ENCODE measurements around the gene CCL11.

The CCL11 gene

GRCh38 chr17:34299027-34299426 is 13.5 kb downstream of the CCL11 start:
- Histone ChIP-seq H3K27ac (ENCODE audit: insufficient read depth in 1 of 2, low read depth in 1 of 2, low read length in 2 of 2, poor library complexity in 1 of 2, severe bottlenecking in 2 of 2) (no peak overlapping the region), H3K27me3 (replicated peaks in 2 of 5; ENCODE audit: control insufficient read depth in 4 of 5, insufficient read depth in 5 of 5, low read length in 4 of 5) (peaks cover 0 to 3% (median 0%) of the 10 kb centered on the region in 5 experiments), H3K4me1 (ENCODE audit: control extremely low read depth in 1 of 4, control insufficient read depth in 4 of 4, insufficient read depth in 4 of 4, low read length in 3 of 4) (no peaks in the 10 kb centered on the region), H3K9me3 (ENCODE audit: control extremely low read depth in 1 of 5, control insufficient read depth in 4 of 5, insufficient read depth in 2 of 5, low read depth in 1 of 5, low read length in 4 of 5) (no peaks in the 10 kb centered on the region), H3K36me3 (ENCODE audit: control insufficient read depth in 4 of 4, insufficient read depth in 4 of 4, low read length in 3 of 4) (no peaks in the 10 kb centered on the region), H3K4me3 (ENCODE audit: control insufficient read depth in 1 of 7, extremely low read depth in 1 of 7, insufficient read depth in 4 of 7, low read depth in 2 of 7, low read length in 6 of 7) (no peak overlapping the region)
- CTCF ChIA-PET, result no interaction called here
- 91% methylated on average over 2 of the region's 2 CpGs for WGBS (ENCODE audit: insufficient coverage)
- no peak for DNase-seq
- POLR2A ChIA-PET, result no interaction called here

- no peaks in the 10 kb centered on the region for H3K4me1 ChIP-seq (ENCODE audit: control extremely low read depth in 1 of 4, control insufficient read depth in 4 of 4, insufficient read depth in 4 of 4, low read length in 3 of 4)
- DNase-seq, result no peak
- 92% methylated on average over 2 of the region's 3 CpGs for WGBS (ENCODE audit: insufficient coverage)
- H3K9me3 ChIP-seq (ENCODE audit: control extremely low read depth in 1 of 5, control insufficient read depth in 4 of 5, insufficient read depth in 2 of 5, low read depth in 1 of 5, low read length in 4 of 5), result no peaks in the 10 kb centered on the region
- H3K27me3 ChIP-seq (replicated peaks in 2 of 5; ENCODE audit: control insufficient read depth in 4 of 5, insufficient read depth in 5 of 5, low read length in 4 of 5), result peaks cover 0 to 3% (median 0%) of the 10 kb centered on the region in 5 experiments
- H3K4me3 ChIP-seq (ENCODE audit: control insufficient read depth in 1 of 7, extremely low read depth in 1 of 7, insufficient read depth in 4 of 7, low read depth in 2 of 7, low read length in 6 of 7), result no peak overlapping the region
- no peaks in the 10 kb centered on the region for H3K36me3 ChIP-seq (ENCODE audit: control insufficient read depth in 4 of 4, insufficient read depth in 4 of 4, low read length in 3 of 4)
- ChIA-PET CTCF (interaction anchor here (0.9 to 1.1 kb wide), 2 partner anchors 14 to 23 kb away, joined by 3 to 4 read pairs; no protein-coding TSS in a partner anchor), POLR2A (no interaction called here)
- no peak overlapping the region for H3K27ac ChIP-seq (ENCODE audit: insufficient read depth in 1 of 2, low read depth in 1 of 2, low read length in 2 of 2, poor library complexity in 1 of 2, severe bottlenecking in 2 of 2)
Observed at GRCh38 chr17:34299956-34300577, 14.5 kb downstream of the CCL11 start.

- ChIA-PET POLR2A (no interaction called here), CTCF (interaction anchor here (1.1 to 1.8 kb wide), 3 partner anchors 15 to 97 kb away, joined by 3 to 6 read pairs (median 4); partner anchors contain the start of gene CCL1)
- Histone ChIP-seq H3K27me3 (replicated peaks in 2 of 5; ENCODE audit: control insufficient read depth in 4 of 5, insufficient read depth in 5 of 5, low read length in 4 of 5) (peaks cover 0 to 3% (median 0%) of the 10 kb centered on the region in 5 experiments), H3K4me1 (ENCODE audit: control extremely low read depth in 1 of 4, control insufficient read depth in 4 of 4, insufficient read depth in 4 of 4, low read length in 3 of 4) (no peaks in the 10 kb centered on the region), H3K9me3 (ENCODE audit: control extremely low read depth in 1 of 5, control insufficient read depth in 4 of 5, insufficient read depth in 2 of 5, low read depth in 1 of 5, low read length in 4 of 5) (no peaks in the 10 kb centered on the region), H3K36me3 (ENCODE audit: control insufficient read depth in 4 of 4, insufficient read depth in 4 of 4, low read length in 3 of 4) (no peaks in the 10 kb centered on the region), H3K27ac (ENCODE audit: insufficient read depth in 1 of 2, low read depth in 1 of 2, low read length in 2 of 2, poor library complexity in 1 of 2, severe bottlenecking in 2 of 2) (no peak overlapping the region), H3K4me3 (ENCODE audit: control insufficient read depth in 1 of 7, extremely low read depth in 1 of 7, insufficient read depth in 4 of 7, low read depth in 2 of 7, low read length in 6 of 7) (no peak overlapping the region)
- DNase-seq, result peak in 2 of 3 donors; percentile 7 to 10
- WGBS (ENCODE audit: insufficient coverage), result 100% methylated on average over 2 of the region's 3 CpGs
Observed at GRCh38 chr17:34300652-34301370, 15.3 kb downstream of the CCL11 start.

GRCh38 chr17:34301986-34302385 is 16.4 kb downstream of the CCL11 start:
- no peak for DNase-seq
- ChIA-PET CTCF (interaction anchor here (1.2 to 1.8 kb wide), 4 partner anchors 19 to 102 kb away, joined by 3 to 6 read pairs (median 4); partner anchors contain the start of gene CCL1), POLR2A (no interaction called here)
- Histone ChIP-seq H3K27ac (ENCODE audit: insufficient read depth in 1 of 2, low read depth in 1 of 2, low read length in 2 of 2, poor library complexity in 1 of 2, severe bottlenecking in 2 of 2) (no peak overlapping the region), H3K9me3 (ENCODE audit: control extremely low read depth in 1 of 5, control insufficient read depth in 4 of 5, insufficient read depth in 2 of 5, low read depth in 1 of 5, low read length in 4 of 5) (no peaks in the 10 kb centered on the region), H3K4me3 (ENCODE audit: control insufficient read depth in 1 of 7, extremely low read depth in 1 of 7, insufficient read depth in 4 of 7, low read depth in 2 of 7, low read length in 6 of 7) (no peak overlapping the region), H3K36me3 (ENCODE audit: control insufficient read depth in 4 of 4, insufficient read depth in 4 of 4, low read length in 3 of 4) (no peaks in the 10 kb centered on the region), H3K4me1 (ENCODE audit: control extremely low read depth in 1 of 4, control insufficient read depth in 4 of 4, insufficient read depth in 4 of 4, low read length in 3 of 4) (peaks cover 0 to 3% (median 0%) of the 10 kb centered on the region in 4 experiments), H3K27me3 (replicated peaks in 2 of 5; ENCODE audit: control insufficient read depth in 4 of 5, insufficient read depth in 5 of 5, low read length in 4 of 5) (peaks cover 0 to 3% (median 0%) of the 10 kb centered on the region in 5 experiments)
- WGBS (ENCODE audit: insufficient coverage), result 92% methylated on average over 2 of the region's 2 CpGs

GRCh38 chr17:34302636-34303035 is 17.1 kb downstream of the CCL11 start:
- Histone ChIP-seq H3K9me3 (ENCODE audit: control extremely low read depth in 1 of 5, control insufficient read depth in 4 of 5, insufficient read depth in 2 of 5, low read depth in 1 of 5, low read length in 4 of 5) (no peaks in the 10 kb centered on the region), H3K4me3 (ENCODE audit: control insufficient read depth in 1 of 7, extremely low read depth in 1 of 7, insufficient read depth in 4 of 7, low read depth in 2 of 7, low read length in 6 of 7) (no peak overlapping the region), H3K27ac (ENCODE audit: insufficient read depth in 1 of 2, low read depth in 1 of 2, low read length in 2 of 2, poor library complexity in 1 of 2, severe bottlenecking in 2 of 2) (no peak overlapping the region), H3K27me3 (replicated peaks in 2 of 5; ENCODE audit: control insufficient read depth in 4 of 5, insufficient read depth in 5 of 5, low read length in 4 of 5) (peaks cover 0 to 3% (median 0%) of the 10 kb centered on the region in 5 experiments), H3K4me1 (ENCODE audit: control extremely low read depth in 1 of 4, control insufficient read depth in 4 of 4, insufficient read depth in 4 of 4, low read length in 3 of 4) (peaks cover 0 to 9% (median 1%) of the 10 kb centered on the region in 4 experiments), H3K36me3 (ENCODE audit: control insufficient read depth in 4 of 4, insufficient read depth in 4 of 4, low read length in 3 of 4) (no peaks in the 10 kb centered on the region)
- ChIA-PET CTCF (interaction anchor here (1.4 kb wide), 1 partner anchor 102 kb away, joined by 4 read pairs; no protein-coding TSS in a partner anchor), POLR2A (no interaction called here)
- DNase-seq, result no peak
- WGBS (ENCODE audit: insufficient coverage), result no CpG with 5 or more reads among the region's 1 CpG

GRCh38 chr17:34303606-34304005 is 18.1 kb downstream of the CCL11 start:
- no peak for DNase-seq
- WGBS (ENCODE audit: insufficient coverage), result 100% methylated on average over 2 of the region's 2 CpGs
- CTCF ChIA-PET, result interaction anchor here (1.4 kb wide), 1 partner anchor 103 kb away, joined by 4 read pairs; no protein-coding TSS in a partner anchor
- Histone ChIP-seq H3K4me3 (ENCODE audit: control insufficient read depth in 1 of 7, extremely low read depth in 1 of 7, insufficient read depth in 4 of 7, low read depth in 2 of 7, low read length in 6 of 7) (no peak overlapping the region), H3K27me3 (replicated peaks in 2 of 5; ENCODE audit: control insufficient read depth in 4 of 5, insufficient read depth in 5 of 5, low read length in 4 of 5) (peaks cover 0 to 2% (median 0%) of the 10 kb centered on the region in 5 experiments), H3K9me3 (ENCODE audit: control extremely low read depth in 1 of 5, control insufficient read depth in 4 of 5, insufficient read depth in 2 of 5, low read depth in 1 of 5, low read length in 4 of 5) (no peaks in the 10 kb centered on the region), H3K27ac (ENCODE audit: insufficient read depth in 1 of 2, low read depth in 1 of 2, low read length in 2 of 2, poor library complexity in 1 of 2, severe bottlenecking in 2 of 2) (no peak overlapping the region), H3K4me1 (ENCODE audit: control extremely low read depth in 1 of 4, control insufficient read depth in 4 of 4, insufficient read depth in 4 of 4, low read length in 3 of 4) (peaks cover 0 to 13% (median 1%) of the 10 kb centered on the region in 4 experiments), H3K36me3 (ENCODE audit: control insufficient read depth in 4 of 4, insufficient read depth in 4 of 4, low read length in 3 of 4) (no peaks in the 10 kb centered on the region)
- POLR2A ChIA-PET, result no interaction called here

GRCh38 chr17:34305061-34305460 is 19.5 kb downstream of the CCL11 start:
- Histone ChIP-seq H3K4me1 (ENCODE audit: control extremely low read depth in 1 of 4, control insufficient read depth in 4 of 4, insufficient read depth in 4 of 4, low read length in 3 of 4) (peaks cover 0 to 13% (median 1%) of the 10 kb centered on the region in 4 experiments), H3K4me3 (ENCODE audit: control insufficient read depth in 1 of 7, extremely low read depth in 1 of 7, insufficient read depth in 4 of 7, low read depth in 2 of 7, low read length in 6 of 7) (no peak overlapping the region), H3K9me3 (ENCODE audit: control extremely low read depth in 1 of 5, control insufficient read depth in 4 of 5, insufficient read depth in 2 of 5, low read depth in 1 of 5, low read length in 4 of 5) (no peaks in the 10 kb centered on the region), H3K27ac (ENCODE audit: insufficient read depth in 1 of 2, low read depth in 1 of 2, low read length in 2 of 2, poor library complexity in 1 of 2, severe bottlenecking in 2 of 2) (no peak overlapping the region), H3K27me3 (replicated peaks in 2 of 5; ENCODE audit: control insufficient read depth in 4 of 5, insufficient read depth in 5 of 5, low read length in 4 of 5) (peaks cover 0 to 2% (median 0%) of the 10 kb centered on the region in 5 experiments), H3K36me3 (ENCODE audit: control insufficient read depth in 4 of 4, insufficient read depth in 4 of 4, low read length in 3 of 4) (no peaks in the 10 kb centered on the region)
- no peak for DNase-seq
- POLR2A ChIA-PET, result no interaction called here
- CTCF ChIA-PET, result interaction anchor here (0.9 kb wide), 1 partner anchor 103 kb away, joined by 4 read pairs; no protein-coding TSS in a partner anchor
- 100% methylated on average over 3 of the region's 4 CpGs for WGBS (ENCODE audit: insufficient coverage)
